ENCODE results near the gene CLSTN1. TPM values are rescaled to one million over a fixed set of nuclear protein-coding genes. Genes with fewer than 3 reads are reported as not detected.
A peak's percentile ranks its signal among the peaks of the same experiment; 100 is the strongest.

The CLSTN1 gene
- total and polyA plus RNA-seq, 2 of the 8 experiments (the other 6 are each of a cell fraction or from before 2014, with no cell fraction given) = 34.2 to 97.4 TPM

- Histone ChIP-seq H3K36me3 (ENCODE audit: control insufficient read depth in 2 of 4, insufficient read depth in 4 of 4, low read length in 3 of 4) (peaks cover 31 to 75% (median 56%) of the 10 kb centered on the region in 4 experiments), H3K9ac (replicated peaks in 1 of 4; ENCODE audit: extremely low read depth in 1 of 4, low read depth in 3 of 4, low read length in 3 of 4) (no peak overlapping the region), H3K4me1 (replicated peaks in 1 of 4; ENCODE audit: control insufficient read depth in 3 of 4, insufficient read depth in 4 of 4, low read length in 3 of 4) (no peaks in the 10 kb centered on the region), H3K14ac (ENCODE audit: insufficient read length) (no peak overlapping the region), H3K18ac (ENCODE audit: extremely low read depth, low read length) (no peak overlapping the region), H4K8ac (ENCODE audit: extremely low read depth, insufficient read depth, low read length) (no peak overlapping the region; the same call in 1 of the 2 replicates), H3K23me2 (ENCODE audit: low read depth, low read length) (no peaks in the 10 kb centered on the region), H2BK20ac (ENCODE audit: low read length) (no peak overlapping the region), H3K79me1 (ENCODE audit: low read depth, low read length) (no peaks in the 10 kb centered on the region), H3K4me2 (ENCODE audit: insufficient read depth in 1 of 2, low read depth in 2 of 2, low read length in 2 of 2) (no peak overlapping the region), H2BK120ac (replicated peaks; ENCODE audit: low read depth, low read length) (no peak overlapping the region), H3K27me3 (replicated peaks in 1 of 4; ENCODE audit: control insufficient read depth in 3 of 4, extremely low read depth in 1 of 4, insufficient read depth in 3 of 4, low read length in 3 of 4) (no peaks in the 10 kb centered on the region), H3K23ac (ENCODE audit: insufficient read length) (no peak overlapping the region), H2BK5ac (ENCODE audit: low read depth, low read length) (peak overlapping the region; percentile 8; the same call in 1 of the 2 replicates), H4K5ac (ENCODE audit: insufficient read length, low read depth, low read length) (no peak overlapping the region), H2BK12ac (ENCODE audit: low read depth, low read length) (no peak overlapping the region), H2BK15ac (ENCODE audit: low read length) (no peak overlapping the region), H4K20me1 (replicated peaks in 1 of 2; ENCODE audit: control insufficient read depth in 1 of 2, insufficient read depth in 2 of 2, low read length in 2 of 2) (peaks cover 0 to 9% of the 10 kb centered on the region in 2 experiments), H3K27ac (ENCODE audit: low read depth, low read length) (no peak overlapping the region), H2AK5ac (ENCODE audit: low read depth, low read length) (no peak overlapping the region), H3K56ac (replicated peaks; ENCODE audit: insufficient read length, low read depth, low read length) (no peak overlapping the region), H3K4me3 (ENCODE audit: extremely low read depth in 1 of 4, insufficient read depth in 2 of 4, low read depth in 3 of 4, low read length in 4 of 4) (no peak overlapping the region), H3K79me2 (ENCODE audit: control insufficient read depth in 1 of 2, insufficient read depth in 2 of 2, low read length in 2 of 2) (no peaks in the 10 kb centered on the region), H3K9me3 (ENCODE audit: insufficient read depth in 2 of 2, low read depth in 1 of 2, low read length in 1 of 2) (peaks cover 0 to 4% of the 10 kb centered on the region in 2 experiments; a peak in 2 of 4 replicates), H2AFZ (ENCODE audit: low read length) (no peak overlapping the region), H3K4ac (replicated peaks; ENCODE audit: insufficient read length, low read depth, low read length) (no peak overlapping the region), H4K91ac (replicated peaks; ENCODE audit: insufficient read length, low read length) (no peak overlapping the region)
- 93% methylated on average over 31 of the region's 31 CpGs; no CpG with 5 or more reads in 1 of the 2 experiments for WGBS, 2 experiments (ENCODE audit: extremely low coverage in 1 of 2, insufficient coverage in 1 of 2, insufficient read length in 1 of 2, insufficient replicate concordance in 2 of 2, low coverage in 1 of 2, low lambda C conversion rate in 2 of 2, missing lambda C conversion rate in 1 of 2)
- ChIA-PET POLR2A (ENCODE audit: partially characterized antibody) (interaction anchor here (0.6 to 2.0 kb wide), 2 partner anchors 14 to 135 kb away, joined by 3 to 4 read pairs; no protein-coding TSS in a partner anchor), CTCF (ENCODE audit: partially characterized antibody) (interaction anchor here (1.1 to 3.3 kb wide), 2 partner anchors 9 to 29 kb away, joined by 3 to 18 read pairs; no protein-coding TSS in a partner anchor)
- FAIRE-seq (no peak), DNase-seq (ENCODE audit: low read depth in 1 of 2, low spot score in 2 of 2) (no peak)
- no peak for TF ChIP-seq KDM1A (IDR thresholded peaks at IDR 0.05; ENCODE audit: borderline replicate concordance, low read length)
- no peak for TF ChIP-seq CHD1 (IDR thresholded peaks at IDR 0.05; ENCODE audit: low read depth, low read length)
- no peak for TF ChIP-seq FOSL1 (IDR thresholded peaks at IDR 0.05; ENCODE audit: insufficient read depth, low read depth, low read length)
- TF ChIP-seq YY1 (IDR thresholded peaks at IDR 0.05; ENCODE audit: low read depth, low read length) = no peak
- TF ChIP-seq CREB1 (IDR thresholded peaks at IDR 0.05) = no peak
- no peak for TF ChIP-seq TBP (IDR thresholded peaks at IDR 0.05; ENCODE audit: low read depth, low read length)
- TF ChIP-seq ATF3 (IDR thresholded peaks at IDR 0.05; ENCODE audit: insufficient read depth, low read depth, low read length) = no peak
- TF ChIP-seq NRF1 (IDR thresholded peaks at IDR 0.05; ENCODE audit: low read depth, low read length) = no peak
- no peak for TF ChIP-seq JUND (IDR thresholded peaks at IDR 0.05; ENCODE audit: low read length)
- no peak for TF ChIP-seq SP2 (IDR thresholded peaks at IDR 0.05; ENCODE audit: low read length)
- no peak for TF ChIP-seq KDM5A (IDR thresholded peaks at IDR 0.05; ENCODE audit: low read length)
- no peak for TF ChIP-seq RAD21 (IDR thresholded peaks at IDR 0.05 in 1 of 2, conservative IDR thresholded peaks at IDR 0.05 in 1 of 2; ENCODE audit: low read depth in 2 of 2, low read length in 2 of 2)
- no peak for TF ChIP-seq SUZ12 (IDR thresholded peaks at IDR 0.05; ENCODE audit: low read length)
- TF ChIP-seq CEBPB (IDR thresholded peaks at IDR 0.05; ENCODE audit: low read depth, low read length) = no peak
These were observed 92.7 kb downstream of the CLSTN1 start for GRCh38 chr1:9731051-9731537.

All from H1 (cell line).